ENCODE measurements around the gene GAN. TPM values are rescaled to one million over a fixed set of nuclear protein-coding genes. Genes with fewer than 3 reads are reported as not detected.

The GAN gene
- total RNA-seq, 1 experiment from 2014 or later: 22.5 TPM

Other genes with a start within 250 kb of the GAN start
- gene C16orf46, start 237.7 kb upstream of the GAN start, total RNA-seq (2021; ENCODE audit: unreplicated experiment): 1.7 TPM
- gene GCSH, start 218.6 kb upstream of the GAN start, total RNA-seq (2021; ENCODE audit: unreplicated experiment): 117 TPM
- not detected for gene BCO1, start 76.3 kb upstream of the GAN start, total RNA-seq (2021; ENCODE audit: unreplicated experiment)
- 64.6 TPM for gene CMIP, start 129.8 kb downstream of the GAN start, total RNA-seq (2021; ENCODE audit: unreplicated experiment)

Measured in HCT116 (cell line).